Measurements from ENCODE around the gene CCDC47. TPM values are rescaled to one million over a fixed set of nuclear protein-coding genes. Genes with fewer than 3 reads are reported as not detected.

CCDC47 gene
- total RNA-seq, 1 experiment from 2014 or later = 117 TPM

GRCh38 chr17:63701868-63702720, 71.3 kb downstream of the CCDC47 start:
- DNase-seq (ENCODE audit: low read depth, low spot score) (no peak), ATAC-seq (no peak)
- POLR2A ChIA-PET = interaction anchor here (0.6 kb wide), 1 partner anchor 10 kb away, joined by 3 read pairs; no protein-coding TSS in a partner anchor
- H3K27ac ChIP-seq (ENCODE audit: low read depth, low read length) = no peak overlapping the region
- H3K4me1 ChIP-seq (ENCODE audit: control insufficient read depth in 1 of 2, insufficient read depth in 2 of 2, low read length in 2 of 2) = peaks cover 5 to 27% of the 10 kb centered on the region in 2 experiments
- no peak for TF ChIP-seq POLR2AphosphoS5 (IDR thresholded peaks at IDR 0.05; ENCODE audit: low read depth, low read length)
- no peak for TF ChIP-seq TCF7L2 (IDR thresholded peaks at IDR 0.05; ENCODE audit: borderline replicate concordance, extremely low read depth, insufficient read depth, insufficient read length)
- TF ChIP-seq CBX3 (IDR thresholded peaks at IDR 0.05; ENCODE audit: low read depth) = no peak
- no peak for TF ChIP-seq CEBPB (IDR thresholded peaks at IDR 0.05; ENCODE audit: low read depth)
- TF ChIP-seq ATF3 (IDR thresholded peaks at IDR 0.05) = no peak
- no peak for TF ChIP-seq REST (IDR thresholded peaks at IDR 0.05; ENCODE audit: low read depth)
- TF ChIP-seq EZH2phosphoT487 (IDR thresholded peaks at IDR 0.05; ENCODE audit: borderline replicate concordance) = no peak
- no peak for TF ChIP-seq ZBTB33 (IDR thresholded peaks at IDR 0.05; ENCODE audit: extremely low read depth, insufficient replicate concordance, low read length)
- TF ChIP-seq SIN3A (IDR thresholded peaks at IDR 0.05; ENCODE audit: low read depth) = no peak
- TF ChIP-seq EZH2 (IDR thresholded peaks at IDR 0.05) = no peak
- no peak for TF ChIP-seq YY1 (IDR thresholded peaks at IDR 0.05; ENCODE audit: extremely low read depth, insufficient replicate concordance, low read depth, low read length)
- TF ChIP-seq ZNF274 (IDR thresholded peaks at IDR 0.05; ENCODE audit: low read depth, low read length) = no peak
- TF ChIP-seq SRF (IDR thresholded peaks at IDR 0.05; ENCODE audit: low read depth) = no peak
- TF ChIP-seq ELF1 (IDR thresholded peaks at IDR 0.05; ENCODE audit: borderline replicate concordance, low read depth) = no peak
- intact Hi-C loops (cut with micrococcal nuclease) = no loop called here
- CTCF ChIA-PET = interaction anchor here (1.1 to 1.6 kb wide), 3 partner anchors 9 to 267 kb away, joined by 3 read pairs; no protein-coding TSS in a partner anchor
- no peaks in the 10 kb centered on the region for H3K9me3 ChIP-seq (ENCODE audit: control insufficient read depth in 1 of 2, insufficient read depth in 1 of 2, low read depth in 1 of 2, low read length in 2 of 2)
- no peaks in the 10 kb centered on the region for H3K79me2 ChIP-seq (ENCODE audit: insufficient read depth, low read length)
- H3K4me3 ChIP-seq (replicated peaks in 1 of 2; ENCODE audit: low read depth in 1 of 2, low read length in 2 of 2) = no peak overlapping the region
- no peaks in the 10 kb centered on the region for H4K20me1 ChIP-seq (ENCODE audit: insufficient read depth)
- no peak overlapping the region for H3K4me2 ChIP-seq (ENCODE audit: low read length)
- no peak overlapping the region for H3K9ac ChIP-seq (ENCODE audit: low read length)
- H2AFZ ChIP-seq (ENCODE audit: low read depth, low read length, poor library complexity, severe bottlenecking) = no peak overlapping the region
- H3K9me2 ChIP-seq (ENCODE audit: insufficient read depth) = no peaks in the 10 kb centered on the region
- RAD21 ChIA-PET (ENCODE audit: low non-redundant PET in 1 of 2, low total read pairs in 2 of 2, uncharacterized antibody in 2 of 2, unreplicated experiment in 2 of 2) = no interaction called here
- no peaks in the 10 kb centered on the region for H3K27me3 ChIP-seq (ENCODE audit: insufficient read depth, low read length)
- BruUV-seq (replicated peaks) = no TSS peak
- H3K36me3 ChIP-seq (ENCODE audit: control insufficient read depth in 1 of 2, insufficient read depth in 2 of 2, low read length in 2 of 2) = no peaks in the 10 kb centered on the region
